GM06990 (cell line): Measurements from ENCODE around the gene LMBRD2.
A peak's percentile ranks its signal among the peaks of the same experiment; 100 is the strongest.

Experiments used
- DNase-seq: peaks from one replicate; pipeline ENCODE4 v3.0.0-alpha.2; 2011; ENCODE audit not compliant: insufficient read length; ENCODE audit errors: extremely low read depth
- H3K27me3 ChIP-seq: replicated peaks from 2 replicates; pipeline ENCODE4 v1.6.0; 2011; ENCODE audit warnings: low read length; ENCODE audit not compliant: control insufficient read depth, insufficient read depth
- H3K36me3 ChIP-seq: 2 replicates; pipeline ENCODE4 v1.5.1; 2011; ENCODE audit warnings: low read length; ENCODE audit not compliant: control insufficient read depth, insufficient read depth
- H3K4me3 ChIP-seq: replicated peaks from 2 replicates; pipeline ENCODE4 v1.5.1; 2011; ENCODE audit warnings: low read depth, mild to moderate bottlenecking, control low read depth, low read length
- CTCF ChIP-seq: IDR thresholded peaks from 2 replicates; pipeline ENCODE4 v1.5.1; 2011; ENCODE audit warnings: low read length, control low read depth, mild to moderate bottlenecking, inconsistent platforms; ENCODE audit not compliant: insufficient read depth, poor library complexity, severe bottlenecking

LMBRD2 gene

GRCh38 chr5:36177154-36177553 is 25.5 kb upstream of the LMBRD2 start:
- TF ChIP-seq CTCF = no peak
- DNase-seq = peak; percentile 65
- peaks cover 5% of the 10 kb centered on the region for H3K36me3 ChIP-seq
- H3K4me3 ChIP-seq = peak overlapping the region; percentile 4; the same call in 1 of the 2 replicates
- no peaks in the 10 kb centered on the region for H3K27me3 ChIP-seq

- Histone ChIP-seq H3K4me3 (no peak overlapping the region), H3K36me3 (peaks cover 6% of the 10 kb centered on the region), H3K27me3 (no peaks in the 10 kb centered on the region)
- TF ChIP-seq CTCF = no peak
- no peak for DNase-seq
Observed at GRCh38 chr5:36175043-36175442, 23.4 kb upstream of the LMBRD2 start.

GRCh38 chr5:36174119-36174518 is 22.4 kb upstream of the LMBRD2 start:
- H3K4me3 ChIP-seq = no peak overlapping the region
- H3K27me3 ChIP-seq = no peaks in the 10 kb centered on the region
- peaks cover 6% of the 10 kb centered on the region for H3K36me3 ChIP-seq
- no peak for TF ChIP-seq CTCF
- DNase-seq = no peak

GRCh38 chr5:36173426-36173825 is 21.7 kb upstream of the LMBRD2 start:
- Histone ChIP-seq H3K4me3 (no peak overlapping the region), H3K36me3 (peaks cover 7% of the 10 kb centered on the region), H3K27me3 (no peaks in the 10 kb centered on the region)
- TF ChIP-seq CTCF = no peak
- DNase-seq = no peak

- DNase-seq = no peak
- H3K27me3 ChIP-seq = no peaks in the 10 kb centered on the region
- H3K4me3 ChIP-seq = no peak overlapping the region
- TF ChIP-seq CTCF = no peak
- H3K36me3 ChIP-seq = peaks cover 7% of the 10 kb centered on the region
Observed at GRCh38 chr5:36172599-36172998, 20.9 kb upstream of the LMBRD2 start.

GRCh38 chr5:36170832-36171424 is 19.2 kb upstream of the LMBRD2 start:
- TF ChIP-seq CTCF = no peak
- no peak overlapping the region for H3K4me3 ChIP-seq
- no peaks in the 10 kb centered on the region for H3K27me3 ChIP-seq
- H3K36me3 ChIP-seq = peaks cover 8% of the 10 kb centered on the region
- DNase-seq = no peak
